PC-9 (cell line): Measurements from ENCODE around the gene CLINT1. TPM values are rescaled to one million over a fixed set of nuclear protein-coding genes. Genes with fewer than 3 reads are reported as not detected.

Source experiments
- BruUV-seq: library from RNA; stranded (reverse); fragments of 400-500 nt; replicated peaks from 2 replicates; lab custom pipeline; 2021; lab: Mats Ljungman, UMichigan
- CTCF ChIA-PET: fragments of 300-600 bp; sonication (Branson Sonifier 250); formaldehyde crosslinking; loops from one replicate; lab custom pipeline; 2022; ENCODE audit warnings: antibody characterized with exemption; lab: Charles Lee
- POLR2A ChIA-PET: fragments of 300-600 bp; sonication (Branson Sonifier 250); formaldehyde crosslinking; loops from one replicate; lab custom pipeline; 2022; ENCODE audit warnings: antibody characterized with exemption; ENCODE audit not compliant: unreplicated experiment; lab: Charles Lee
- DNase-seq, 2 experiments: peaks; one replicate each; pipeline versions ENCODE4 v3.0.0 to v3.0.0-alpha.2; 2015 to 2022; ENCODE audit warnings: mixed read lengths in 1 of 2
- H2AFZ ChIP-seq: fragments of 200-600 bp; sonication (generic); 2 replicates; pipeline ENCODE4 v1.8.1; 2017; ENCODE audit warnings: antibody characterized with exemption
- H3F3A ChIP-seq: fragments of 200-600 bp; sonication (generic); 2 replicates; pipeline ENCODE4 v1.8.1; 2017; ENCODE audit warnings: antibody characterized with exemption, mild to moderate bottlenecking, low read depth; ENCODE audit not compliant: insufficient read depth
- H3K27ac ChIP-seq: fragments of 200-600 bp; sonication (generic); 2 replicates; pipeline ENCODE4 v1.6.1; 2016; ENCODE audit warnings: mixed run types
- H3K27me3 ChIP-seq: fragments of 200-600 bp; sonication (generic); 2 replicates; pipeline ENCODE4 v1.6.1; 2016; ENCODE audit warnings: low read depth, mixed run types; ENCODE audit not compliant: insufficient read depth
- H3K36me3 ChIP-seq: fragments of 200-600 bp; sonication (generic); 2 replicates; pipeline ENCODE4 v1.6.1; 2016; ENCODE audit warnings: low read depth, mixed run types
- H3K4me1 ChIP-seq: fragments of 200-600 bp; sonication (generic); replicated peaks from 2 replicates; pipeline ENCODE4 v1.6.1; 2016; ENCODE audit warnings: mixed run types; ENCODE audit not compliant: insufficient read depth
- H3K4me2 ChIP-seq: fragments of 200-600 bp; sonication (generic); 2 replicates; pipeline ENCODE4 v1.6.1; 2017; ENCODE audit warnings: mixed run types
- H3K4me3 ChIP-seq: fragments of 200-600 bp; sonication (generic); 2 replicates; pipeline ENCODE4 v1.6.1; 2016; ENCODE audit warnings: mixed run types
- H3K79me2 ChIP-seq: fragments of 200-600 bp; sonication (generic); 2 replicates; pipeline ENCODE4 v1.6.1; 2017; ENCODE audit warnings: low read depth, mixed run types
- H3K9me2 ChIP-seq: fragments of 200-600 bp; sonication (generic); 2 replicates; pipeline ENCODE4 v1.8.1; 2017; ENCODE audit warnings: mild to moderate bottlenecking; ENCODE audit not compliant: insufficient read depth
- H3K9me3 ChIP-seq: fragments of 200-600 bp; sonication (generic); 2 replicates; pipeline ENCODE4 v1.8.1; 2016; ENCODE audit warnings: low read depth; ENCODE audit not compliant: insufficient read depth
- H4K20me1 ChIP-seq: fragments of 200-600 bp; sonication (generic); 2 replicates; pipeline ENCODE4 v1.8.1; 2017; ENCODE audit not compliant: insufficient read depth
- EZH2 ChIP-seq: fragments of 200-600 bp; sonication (generic); IDR thresholded peaks from 2 replicates; pipeline ENCODE4 v1.8.0; 2017; ENCODE audit warnings: antibody characterized with exemption, low read depth
- intact Hi-C: fragments of 100-400 bp; cut with micrococcal nuclease; formaldehyde crosslinking; loops from one replicate; pipeline ENCODE4 v1.10.0; 2022; ENCODE audit not compliant: unreplicated experiment
- total RNA-seq: library from RNA; stranded (reverse); gene quantifications from 2 replicates; pipeline ENCODE4 v1.2.3, GENCODE V29; 2021
- TF ChIP-seq, protein P1 (sequence below): fragments of 200-600 bp; sonication (generic); conservative IDR thresholded peaks from 2 replicates; pipeline ENCODE4 v1.6.1; 2017; ENCODE audit warnings: mixed run types, antibody characterized with exemption, mild to moderate bottlenecking, moderate library complexity

The CLINT1 gene
- total RNA-seq, 1 experiment from 2014 or later, result 95.8 TPM

- TF ChIP-seq EZH2, result no peak
- TF ChIP-seq, protein P1, sequence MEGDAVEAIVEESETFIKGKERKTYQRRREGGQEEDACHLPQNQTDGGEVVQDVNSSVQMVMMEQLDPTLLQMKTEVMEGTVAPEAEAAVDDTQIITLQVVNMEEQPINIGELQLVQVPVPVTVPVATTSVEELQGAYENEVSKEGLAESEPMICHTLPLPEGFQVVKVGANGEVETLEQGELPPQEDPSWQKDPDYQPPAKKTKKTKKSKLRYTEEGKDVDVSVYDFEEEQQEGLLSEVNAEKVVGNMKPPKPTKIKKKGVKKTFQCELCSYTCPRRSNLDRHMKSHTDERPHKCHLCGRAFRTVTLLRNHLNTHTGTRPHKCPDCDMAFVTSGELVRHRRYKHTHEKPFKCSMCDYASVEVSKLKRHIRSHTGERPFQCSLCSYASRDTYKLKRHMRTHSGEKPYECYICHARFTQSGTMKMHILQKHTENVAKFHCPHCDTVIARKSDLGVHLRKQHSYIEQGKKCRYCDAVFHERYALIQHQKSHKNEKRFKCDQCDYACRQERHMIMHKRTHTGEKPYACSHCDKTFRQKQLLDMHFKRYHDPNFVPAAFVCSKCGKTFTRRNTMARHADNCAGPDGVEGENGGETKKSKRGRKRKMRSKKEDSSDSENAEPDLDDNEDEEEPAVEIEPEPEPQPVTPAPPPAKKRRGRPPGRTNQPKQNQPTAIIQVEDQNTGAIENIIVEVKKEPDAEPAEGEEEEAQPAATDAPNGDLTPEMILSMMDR, result no peak
- H3K4me1 ChIP-seq, result no peaks in the 10 kb centered on the region
- no peaks in the 10 kb centered on the region for H3F3A ChIP-seq
- H2AFZ ChIP-seq, result no peak overlapping the region
- no peak overlapping the region for H3K27ac ChIP-seq
- ChIA-PET POLR2A (no interaction called here), CTCF (no interaction called here)
- no peak for DNase-seq
- H4K20me1 ChIP-seq, result peaks cover 81% of the 10 kb centered on the region
- intact Hi-C loops, result no loop called here
- H3K9me2 ChIP-seq, result no peaks in the 10 kb centered on the region
- H3K4me2 ChIP-seq, result no peak overlapping the region
- no TSS peak for BruUV-seq
- no peaks in the 10 kb centered on the region for H3K9me3 ChIP-seq
- no peaks in the 10 kb centered on the region for H3K27me3 ChIP-seq
- H3K4me3 ChIP-seq, result no peak overlapping the region
- H3K36me3 ChIP-seq, result no peaks in the 10 kb centered on the region
- peaks cover 78% of the 10 kb centered on the region for H3K79me2 ChIP-seq
These were observed 30.6 kb downstream of the CLINT1 start for GRCh38 chr5:157828105-157828943.

GRCh38 chr5:157827423-157827822, 31.5 kb downstream of the CLINT1 start:
- no peaks in the 10 kb centered on the region for H3K27me3 ChIP-seq
- ChIA-PET CTCF (no interaction called here), POLR2A (no interaction called here)
- TF ChIP-seq, protein P1, result no peak
- TF ChIP-seq EZH2, result no peak
- no peaks in the 10 kb centered on the region for H3K9me2 ChIP-seq
- H3K36me3 ChIP-seq, result no peaks in the 10 kb centered on the region
- H4K20me1 ChIP-seq, result peaks cover 73% of the 10 kb centered on the region
- no peak for DNase-seq
- H3K9me3 ChIP-seq, result no peaks in the 10 kb centered on the region
- H2AFZ ChIP-seq, result no peak overlapping the region
- no peak overlapping the region for H3K4me3 ChIP-seq
- BruUV-seq, result no TSS peak
- intact Hi-C loops, result no loop called here
- no peaks in the 10 kb centered on the region for H3K4me1 ChIP-seq
- no peaks in the 10 kb centered on the region for H3F3A ChIP-seq
- no peak overlapping the region for H3K4me2 ChIP-seq
- H3K27ac ChIP-seq, result no peak overlapping the region
- peaks cover 81% of the 10 kb centered on the region for H3K79me2 ChIP-seq

DNA sequence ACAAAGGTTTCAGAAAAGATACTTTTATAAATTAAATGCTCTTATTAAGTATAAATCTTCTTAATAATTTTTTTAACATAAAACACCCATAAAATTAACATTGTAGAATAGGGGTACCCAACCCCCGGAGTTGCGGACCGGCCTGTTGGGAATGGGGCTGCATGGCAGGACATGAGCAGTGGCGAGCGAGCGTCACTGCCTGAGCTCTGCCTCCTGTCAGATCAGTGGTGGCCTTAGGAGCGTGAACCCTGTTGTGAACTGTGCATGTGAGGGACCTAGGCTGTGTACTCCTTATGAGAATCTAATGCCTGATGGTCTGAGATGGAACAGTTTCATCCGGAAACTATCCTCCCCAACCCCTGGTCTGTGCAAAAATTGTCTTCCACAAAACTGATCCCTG, 35.3 kb downstream of the CLINT1 start:
- no peaks in the 10 kb centered on the region for H3K9me2 ChIP-seq
- POLR2A ChIA-PET, result no interaction called here
- H3K4me3 ChIP-seq, result no peak overlapping the region
- H3K36me3 ChIP-seq, result no peaks in the 10 kb centered on the region
- no peaks in the 10 kb centered on the region for H3K4me1 ChIP-seq
- no peaks in the 10 kb centered on the region; the same call in 1 of the 2 replicates for H3F3A ChIP-seq
- TF ChIP-seq EZH2, result no peak
- TF ChIP-seq, protein P1, result no peak
- no peak overlapping the region for H3K4me2 ChIP-seq
- H3K79me2 ChIP-seq, result peaks cover 98% of the 10 kb centered on the region
- H3K9me3 ChIP-seq, result no peaks in the 10 kb centered on the region
- peaks cover 78% of the 10 kb centered on the region for H4K20me1 ChIP-seq
- intact Hi-C loops, result no loop called here
- no peak for DNase-seq
- no TSS peak for BruUV-seq
- no peak overlapping the region for H2AFZ ChIP-seq
- no peak overlapping the region for H3K27ac ChIP-seq
- CTCF ChIA-PET, result interaction anchor here (0.9 kb wide), 1 partner anchor 392 kb away, joined by 3 read pairs; no protein-coding TSS in a partner anchor
- H3K27me3 ChIP-seq, result no peaks in the 10 kb centered on the region
